ENCODE measurements around the gene F10.
A peak's percentile ranks its signal among the peaks of the same experiment; 100 is the strongest.

Gene F10

DNA sequence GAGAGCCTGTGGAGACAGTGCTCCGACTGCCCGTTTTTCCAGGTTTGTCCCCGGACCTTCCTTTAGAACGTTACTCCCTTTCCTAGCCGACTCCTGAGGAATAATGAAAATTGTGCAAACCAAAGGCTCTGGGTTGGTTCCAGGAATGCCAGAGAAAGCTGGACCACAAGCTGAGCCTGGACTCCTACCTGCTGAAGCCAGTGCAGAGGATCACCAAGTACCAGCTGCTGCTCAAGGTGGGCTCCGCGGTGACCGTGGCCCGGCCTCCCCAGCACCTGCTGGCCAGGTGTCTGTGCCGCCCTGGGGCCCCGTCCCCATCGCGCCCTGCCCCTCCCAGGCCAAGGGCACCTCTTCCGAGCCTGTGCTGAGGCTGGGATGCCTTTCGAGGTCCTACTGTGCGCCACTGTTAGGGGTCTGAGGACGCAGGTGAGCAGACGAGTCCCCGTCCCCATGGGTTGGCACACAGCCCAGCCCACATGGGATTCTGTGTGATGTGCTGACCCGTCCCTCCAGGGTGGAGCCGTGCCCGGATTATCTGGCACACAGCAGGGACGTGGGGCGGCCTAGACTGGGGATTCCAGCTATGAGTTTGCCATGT, 37.6 kb upstream of the F10 start:
- H3K27ac Mint-ChIP-seq, result peak overlapping the region; percentile 64
- DNase-seq, result no peak
- TF ChIP-seq, protein P1, sequence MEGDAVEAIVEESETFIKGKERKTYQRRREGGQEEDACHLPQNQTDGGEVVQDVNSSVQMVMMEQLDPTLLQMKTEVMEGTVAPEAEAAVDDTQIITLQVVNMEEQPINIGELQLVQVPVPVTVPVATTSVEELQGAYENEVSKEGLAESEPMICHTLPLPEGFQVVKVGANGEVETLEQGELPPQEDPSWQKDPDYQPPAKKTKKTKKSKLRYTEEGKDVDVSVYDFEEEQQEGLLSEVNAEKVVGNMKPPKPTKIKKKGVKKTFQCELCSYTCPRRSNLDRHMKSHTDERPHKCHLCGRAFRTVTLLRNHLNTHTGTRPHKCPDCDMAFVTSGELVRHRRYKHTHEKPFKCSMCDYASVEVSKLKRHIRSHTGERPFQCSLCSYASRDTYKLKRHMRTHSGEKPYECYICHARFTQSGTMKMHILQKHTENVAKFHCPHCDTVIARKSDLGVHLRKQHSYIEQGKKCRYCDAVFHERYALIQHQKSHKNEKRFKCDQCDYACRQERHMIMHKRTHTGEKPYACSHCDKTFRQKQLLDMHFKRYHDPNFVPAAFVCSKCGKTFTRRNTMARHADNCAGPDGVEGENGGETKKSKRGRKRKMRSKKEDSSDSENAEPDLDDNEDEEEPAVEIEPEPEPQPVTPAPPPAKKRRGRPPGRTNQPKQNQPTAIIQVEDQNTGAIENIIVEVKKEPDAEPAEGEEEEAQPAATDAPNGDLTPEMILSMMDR (IDR thresholded peaks at IDR 0.05), result no peak
- peaks cover 20% of the 10 kb centered on the region for H3K4me1 Mint-ChIP-seq
- H3K27me3 Mint-ChIP-seq (ENCODE audit: low read depth, poor library complexity), result peaks cover 10% of the 10 kb centered on the region
- H3K9me3 Mint-ChIP-seq, result no peaks in the 10 kb centered on the region
- peaks cover 5% of the 10 kb centered on the region for H3K36me3 Mint-ChIP-seq (ENCODE audit: low read depth)
- no peak overlapping the region for H3K4me3 Mint-ChIP-seq

DNA sequence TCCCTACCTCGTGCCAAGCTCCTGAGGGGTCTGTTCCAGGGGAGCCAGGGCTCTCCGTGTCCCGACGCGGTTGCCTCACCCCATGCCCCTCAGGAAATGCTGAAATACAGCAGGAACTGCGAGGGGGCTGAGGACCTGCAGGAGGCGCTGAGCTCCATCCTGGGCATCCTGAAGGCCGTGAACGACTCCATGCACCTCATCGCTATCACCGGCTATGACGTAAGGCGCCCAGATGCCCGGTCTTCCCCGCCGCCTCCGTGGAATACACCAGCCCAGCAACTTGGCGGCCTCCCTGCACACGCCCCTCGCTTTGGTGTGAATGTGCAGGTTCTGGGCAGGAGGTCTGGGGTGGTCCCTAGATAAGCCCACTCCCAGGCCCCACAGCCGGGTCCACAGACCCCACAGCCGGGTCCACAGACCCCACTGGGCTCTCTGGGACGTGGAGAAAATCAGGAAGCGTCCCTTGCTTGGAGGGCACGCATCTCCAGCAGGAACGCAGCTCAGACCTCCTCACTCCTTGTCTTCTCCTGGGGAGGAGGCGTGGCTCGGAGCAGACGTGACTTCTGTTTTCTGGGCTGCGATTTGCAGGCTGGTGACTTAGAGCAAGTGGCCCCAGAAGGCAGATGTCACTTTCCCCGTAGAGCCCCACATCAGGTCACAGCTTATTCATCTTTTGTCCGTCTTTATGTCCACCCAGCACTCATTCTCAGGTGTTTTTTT, 36.4 kb upstream of the F10 start:
- Mint-ChIP-seq H3K4me1 (peaks cover 31% of the 10 kb centered on the region), H3K9me3 (no peaks in the 10 kb centered on the region), H3K36me3 (ENCODE audit: low read depth) (peaks cover 5% of the 10 kb centered on the region), H3K27ac (no peak overlapping the region), H3K27me3 (ENCODE audit: low read depth, poor library complexity) (peaks cover 14% of the 10 kb centered on the region), H3K4me3 (no peak overlapping the region)
- TF ChIP-seq, protein P1 (IDR thresholded peaks at IDR 0.05), result no peak
- DNase-seq, result no peak

DNA sequence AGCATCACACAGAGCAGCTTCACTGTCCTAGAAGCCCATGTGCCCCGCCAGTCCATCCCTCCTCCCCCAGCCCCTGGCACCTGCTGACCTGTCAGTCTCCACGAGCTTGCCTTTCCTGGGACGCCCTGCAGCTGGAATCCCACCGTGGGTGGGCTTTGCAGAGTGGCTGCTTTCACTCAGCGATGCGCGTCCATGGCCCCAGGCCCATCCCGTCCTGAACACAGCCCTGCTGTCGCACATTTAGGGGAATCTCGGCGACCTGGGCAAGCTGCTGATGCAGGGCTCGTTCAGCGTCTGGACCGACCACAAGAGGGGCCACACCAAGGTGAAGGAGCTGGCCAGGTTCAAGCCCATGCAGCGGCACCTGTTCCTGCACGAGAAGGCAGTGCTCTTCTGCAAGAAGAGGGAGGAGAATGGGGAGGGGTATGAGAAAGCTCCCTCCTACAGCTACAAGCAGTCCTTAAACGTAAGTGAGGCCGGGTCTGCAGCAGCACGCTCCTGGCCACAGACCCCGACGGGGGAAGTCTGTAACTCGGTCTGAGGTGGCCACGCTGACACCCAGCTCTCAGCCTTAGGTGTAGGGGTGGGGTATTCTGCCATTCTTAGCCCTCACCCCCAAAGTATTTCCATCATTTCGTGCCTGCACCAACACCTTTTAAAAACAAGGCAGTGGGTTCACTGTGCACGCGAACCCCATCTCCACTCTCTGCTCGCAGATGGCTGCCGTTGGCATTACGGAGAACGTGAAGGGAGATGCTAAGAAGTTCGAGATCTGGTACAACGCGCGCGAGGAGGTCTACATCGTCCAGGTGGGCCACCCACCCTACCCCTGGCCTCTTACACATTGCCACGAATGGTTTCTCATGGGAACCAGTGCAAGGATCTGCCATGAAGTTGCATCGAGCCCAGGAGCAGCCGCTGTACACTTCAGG, 35.3 kb upstream of the F10 start:
- Mint-ChIP-seq H3K27ac (no peak overlapping the region), H3K4me1 (peaks cover 32% of the 10 kb centered on the region), H3K36me3 (ENCODE audit: low read depth) (peaks cover 5% of the 10 kb centered on the region), H3K27me3 (ENCODE audit: low read depth, poor library complexity) (peaks cover 11% of the 10 kb centered on the region), H3K4me3 (no peak overlapping the region), H3K9me3 (no peaks in the 10 kb centered on the region)
- TF ChIP-seq, protein P1 (IDR thresholded peaks at IDR 0.05), result no peak
- DNase-seq, result no peak

DNA sequence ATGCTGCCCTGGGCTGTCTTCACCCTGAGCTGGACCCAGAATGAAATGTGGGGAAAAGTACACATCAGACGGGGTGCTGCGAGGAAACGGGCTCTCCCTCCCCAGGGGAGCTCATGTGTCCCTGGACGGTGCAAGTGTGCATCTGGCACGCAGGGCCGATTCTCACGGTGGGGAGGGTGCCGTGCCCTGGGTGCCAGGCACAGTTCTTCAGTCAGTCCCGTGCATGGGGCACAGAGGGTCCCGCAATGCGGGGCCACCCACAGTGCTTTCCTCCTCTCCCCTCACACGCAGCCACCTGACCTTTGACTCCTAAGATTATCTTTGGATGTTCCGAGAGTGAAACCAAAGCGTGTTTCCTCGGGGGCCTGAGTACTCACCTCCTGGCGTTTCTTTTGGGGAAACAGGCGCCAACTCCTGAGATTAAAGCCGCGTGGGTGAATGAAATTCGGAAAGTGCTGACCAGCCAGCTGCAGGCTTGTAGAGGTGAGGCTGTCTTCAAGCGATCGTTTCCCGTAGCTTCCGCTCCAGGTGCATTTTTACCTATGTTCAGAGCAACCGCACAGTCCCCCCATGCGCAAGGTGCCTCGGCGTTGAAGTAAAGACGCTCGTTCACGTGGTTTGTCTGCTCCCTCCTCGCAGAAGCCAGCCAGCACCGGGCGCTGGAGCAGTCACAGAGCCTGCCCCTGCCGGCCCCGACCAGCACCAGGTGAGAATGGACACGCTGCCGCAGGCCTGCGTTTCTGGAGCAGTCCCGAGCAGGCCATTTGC, 34.5 kb upstream of the F10 start:
- no peak overlapping the region for H3K4me3 Mint-ChIP-seq
- peaks cover 11% of the 10 kb centered on the region for H3K27me3 Mint-ChIP-seq (ENCODE audit: low read depth, poor library complexity)
- TF ChIP-seq, protein P1 (IDR thresholded peaks at IDR 0.05), result no peak
- no peak overlapping the region for H3K27ac Mint-ChIP-seq
- peaks cover 32% of the 10 kb centered on the region for H3K4me1 Mint-ChIP-seq
- H3K36me3 Mint-ChIP-seq (ENCODE audit: low read depth), result peaks cover 5% of the 10 kb centered on the region
- no peak for DNase-seq
- no peaks in the 10 kb centered on the region for H3K9me3 Mint-ChIP-seq

DNA sequence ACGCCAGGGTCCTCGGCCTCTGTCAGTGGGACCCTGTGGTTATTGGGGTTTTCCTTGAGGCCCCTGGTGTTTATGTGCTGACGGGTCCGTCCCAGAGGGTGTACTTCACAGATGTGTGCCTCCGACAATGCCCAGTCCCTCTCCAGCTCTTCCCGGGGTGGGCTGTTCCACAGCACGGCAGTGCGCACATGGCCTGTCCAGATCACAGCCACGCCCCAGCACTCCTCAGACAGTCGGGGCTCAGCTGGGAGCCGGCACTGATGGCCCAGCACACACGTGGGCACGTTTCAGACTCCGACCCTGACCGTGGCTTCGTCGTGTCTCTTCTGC, 33.9 kb upstream of the F10 start:
- Mint-ChIP-seq H3K36me3 (ENCODE audit: low read depth) (peaks cover 5% of the 10 kb centered on the region), H3K9me3 (no peaks in the 10 kb centered on the region), H3K4me1 (peaks cover 32% of the 10 kb centered on the region), H3K27me3 (ENCODE audit: low read depth, poor library complexity) (peaks cover 11% of the 10 kb centered on the region), H3K4me3 (no peak overlapping the region), H3K27ac (no peak overlapping the region)
- no peak for DNase-seq
- TF ChIP-seq, protein P1 (IDR thresholded peaks at IDR 0.05), result no peak

Data from nephron progenitor cell (in vitro differentiated cells).